Measurements from ENCODE around the gene TBX3.

Gene TBX3

DNA sequence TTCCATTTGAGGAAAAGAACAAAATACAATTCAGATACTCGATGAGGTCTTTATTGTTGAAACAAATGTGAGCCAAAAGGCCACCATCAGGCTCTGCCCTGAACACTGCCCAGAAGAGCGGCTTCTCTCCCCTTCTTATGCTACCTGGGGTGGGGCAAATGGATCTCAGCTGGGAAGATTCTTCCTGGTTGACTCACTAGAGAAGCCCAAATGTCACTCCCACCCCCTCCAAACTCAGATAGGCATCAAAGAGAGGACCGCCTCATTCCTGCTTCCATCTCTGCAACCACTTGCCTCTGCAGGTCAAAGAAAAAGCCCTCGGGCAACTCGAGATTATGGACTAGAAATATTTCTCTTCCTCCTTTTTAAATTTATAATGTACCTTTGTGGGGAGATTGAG is 55.8 kb downstream of the TBX3 start:
- DNase-seq (ENCODE audit: low read depth in 2 of 2, low spot score in 1 of 2): no peak

DNA sequence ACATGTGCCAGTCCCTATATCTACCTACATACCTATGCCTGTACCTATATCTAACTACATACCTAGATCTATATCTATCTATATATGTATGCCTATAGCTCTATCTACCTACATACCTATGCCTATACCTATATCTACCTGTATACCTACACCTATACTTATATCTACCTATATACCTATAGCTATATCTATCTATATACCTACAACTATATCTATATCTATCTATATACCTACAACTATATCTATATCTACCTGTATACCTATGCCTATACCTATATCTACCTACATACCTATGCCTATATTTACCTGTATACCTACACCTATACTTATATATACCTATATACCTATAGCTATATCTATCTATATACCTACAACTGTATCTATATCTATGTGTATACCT is 56.6 kb downstream of the TBX3 start:
- no peak for DNase-seq (ENCODE audit: low read depth in 2 of 2, low spot score in 1 of 2)

DNA sequence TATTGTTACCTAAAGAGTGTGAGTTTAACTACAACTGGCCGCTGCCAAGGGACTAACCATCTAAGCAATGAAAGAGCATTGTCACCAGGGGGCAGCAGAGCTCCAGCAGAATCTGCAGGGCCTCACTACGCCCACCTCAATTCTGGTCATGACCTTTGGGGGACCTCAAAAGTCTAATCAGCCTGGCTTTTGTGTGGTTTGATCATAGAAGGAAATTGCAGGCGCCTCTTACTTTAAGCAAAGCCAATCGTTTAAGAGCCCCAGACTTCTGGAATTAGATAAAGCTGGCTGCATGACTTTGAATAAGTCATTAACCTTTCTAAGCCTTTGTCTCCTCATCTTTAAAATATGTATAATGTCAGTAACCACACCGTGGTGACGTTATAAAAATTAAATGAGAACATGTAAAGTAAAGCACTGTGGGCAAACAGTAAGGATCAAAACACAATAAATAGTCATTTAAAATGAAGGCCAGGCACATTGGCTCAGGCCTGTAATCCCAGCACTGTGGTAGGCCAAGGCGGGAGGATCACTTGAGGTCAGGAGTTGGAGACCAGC is 58.6 kb downstream of the TBX3 start:
- DNase-seq (ENCODE audit: low read depth in 2 of 2, low spot score in 1 of 2): no peak

DNA sequence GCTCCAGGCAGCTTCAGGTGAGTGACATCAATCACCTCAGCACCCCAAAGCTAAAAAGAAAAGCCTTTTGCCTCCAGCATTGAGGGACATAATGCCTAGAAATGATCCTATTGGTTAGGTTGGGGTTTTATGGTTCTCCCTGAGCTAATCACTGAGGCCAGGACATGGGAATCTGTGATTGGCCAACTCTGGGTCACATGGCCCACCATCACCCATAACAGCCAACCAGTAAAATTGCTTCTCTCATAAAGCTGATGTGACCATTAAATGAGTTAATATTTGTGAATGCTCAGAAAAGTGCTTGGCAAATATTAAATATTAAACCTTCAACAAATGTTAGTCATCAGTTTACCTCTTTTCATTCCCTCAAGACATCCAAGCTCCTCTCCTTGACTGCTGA is 60.2 kb downstream of the TBX3 start:
- no peak for DNase-seq (ENCODE audit: low read depth in 2 of 2, low spot score in 1 of 2)

Measured in stimulated activated CD8-positive, alpha-beta memory T cell treated with anti-CD3 and anti-CD28 coated beads, Interleukin-4, amount 100 ng/mL, for 4 hours (primary cell).